HEK293 (cell line): ENCODE data around the gene IRX5.

ENCODE experiments used
- CTCF ChIP-seq: fragments of 450-650 bp; formaldehyde crosslinking; IDR thresholded peaks from 2 replicates; pipeline ENCODE4 v1.5.1; 2016; ENCODE audit warnings: missing biosample characterization, missing genetic modification characterization
- PRDM4 ChIP-seq: fragments of 450-650 bp; formaldehyde crosslinking; IDR thresholded peaks from 2 replicates; pipeline ENCODE4 v1.5.1; 2017; ENCODE audit warnings: missing biosample characterization, missing genetic modification characterization
- SALL2 ChIP-seq: fragments of 450-650 bp; formaldehyde crosslinking; IDR thresholded peaks from 2 replicates; pipeline ENCODE4 v1.5.0; 2017; ENCODE audit warnings: missing biosample characterization, mild to moderate bottlenecking, missing genetic modification characterization, borderline replicate concordance
- ZFP3 ChIP-seq: fragments of 450-650 bp; formaldehyde crosslinking; IDR thresholded peaks from 2 replicates; pipeline ENCODE4 v1.5.1; 2016; ENCODE audit warnings: low read depth, missing biosample characterization, missing genetic modification characterization
- ZNF155 ChIP-seq: fragments of 450-650 bp; formaldehyde crosslinking; IDR thresholded peaks from 2 replicates; pipeline ENCODE4 v1.5.1; 2016; ENCODE audit warnings: missing biosample characterization, missing genetic modification characterization
- ZNF561 ChIP-seq: fragments of 450-650 bp; IDR thresholded peaks from 2 replicates; pipeline ENCODE4 v1.5.1; 2018; ENCODE audit warnings: missing biosample characterization, missing genetic modification characterization, borderline replicate concordance
- ZNF623 ChIP-seq: fragments of 450-650 bp; formaldehyde crosslinking; IDR thresholded peaks from 2 replicates; pipeline ENCODE4 v1.5.1; 2016; ENCODE audit warnings: missing biosample characterization, missing genetic modification characterization

- no peak for TF ChIP-seq ZNF155
- no peak for TF ChIP-seq PRDM4 (tag by site-specific recombination)
- TF ChIP-seq ZNF561 (tag by site-specific recombination) = no peak
- TF ChIP-seq ZFP3 (tag by site-specific recombination) = no peak
- TF ChIP-seq SALL2 (tag by site-specific recombination) = no peak
- no peak for TF ChIP-seq ZNF623 (tag by site-specific recombination)
- no peak for TF ChIP-seq CTCF (tag by site-specific recombination)
Observed at GRCh38 chr16:54977211-54977610, 46.5 kb downstream of the IRX5 start.
